Endothelial cell of umbilical vein (primary cell): Measurements from ENCODE around the gene SPPL3. TPM values are rescaled to one million over a fixed set of nuclear protein-coding genes. Genes with fewer than 3 reads are reported as not detected.

Source experiments
- BruUV-seq: library from RNA; stranded (reverse); fragments of 400-500 nt; replicated peaks from 2 replicates; lab custom pipeline; 2021; lab: Mats Ljungman, UMichigan
- CTCF ChIA-PET: fragments of 300-600, 350-600 bp; sonication (Branson Sonifier 250); formaldehyde crosslinking; loops from one replicate; lab custom pipeline; 2021; ENCODE audit warnings: antibody characterized with exemption, inconsistent platforms; lab: Charles Lee
- POLR2A ChIA-PET: fragments of 300-600, 350-600 bp; sonication (Branson Sonifier 250); formaldehyde crosslinking; loops from one replicate; lab custom pipeline; 2021; ENCODE audit warnings: antibody characterized with exemption, inconsistent platforms; lab: Charles Lee
- DNase-seq: peaks from one replicate; pipeline ENCODE4 v3.0.0-alpha.2; 2011; ENCODE audit warnings: low read depth, low spot score
- FAIRE-seq: peaks from 2 replicates; lab custom pipeline; 2011; peaks lifted over from hg19 to GRCh38; lab: Jason Lieb, UNC
- H2AFZ ChIP-seq: 2 replicates; pipeline ENCODE4 v1.6.0; 2012; ENCODE audit warnings: low read depth, low read length, control low read depth, inconsistent platforms
- H3K27ac ChIP-seq: 2 replicates; pipeline ENCODE4 v1.5.1; 2011; ENCODE audit warnings: low read depth, mild to moderate bottlenecking, control low read depth, low read length, moderate library complexity; ENCODE audit not compliant: insufficient read depth
- H3K27me3 ChIP-seq, 2 experiments: 2 replicates each; pipeline versions ENCODE4 v1.6.0 to v1.6.1; 2011; ENCODE audit warnings: low read length in 2 of 2, mixed read lengths in 1 of 2; ENCODE audit not compliant: control insufficient read depth in 2 of 2, insufficient read depth in 2 of 2
- H3K36me3 ChIP-seq, 2 experiments: 2 replicates in 1 of 2; 3 replicates in 1 of 2; pipeline ENCODE4 v1.5.1; 2011; ENCODE audit warnings: low read length in 2 of 2, mild to moderate bottlenecking in 1 of 2, moderate library complexity in 1 of 2; ENCODE audit not compliant: control insufficient read depth in 2 of 2, insufficient read depth in 2 of 2; ENCODE audit errors: extremely low read depth in 1 of 2
- H3K4me1 ChIP-seq: 3 replicates; pipeline ENCODE4 v1.5.1; 2011; ENCODE audit warnings: mild to moderate bottlenecking, low read length; ENCODE audit not compliant: control insufficient read depth, insufficient read depth; ENCODE audit errors: extremely low read depth
- H3K4me2 ChIP-seq: 2 replicates; pipeline ENCODE4 v1.6.1; 2011; ENCODE audit warnings: low read length, control low read depth, mixed read lengths; ENCODE audit not compliant: insufficient read depth
- H3K4me3 ChIP-seq, 3 experiments: fragments of 200-600 bp in 1 of 3; sonication (generic), shearing (Covaris generic) in 1 of 3; replicated peaks in 1 of 3; 2 replicates each; pipeline ENCODE4 v1.5.1; 2011 to 2016; ENCODE audit warnings: control low read depth in 3 of 3, low read length in 3 of 3, mild to moderate bottlenecking in 2 of 3, inconsistent platforms in 1 of 3, low read depth in 1 of 3, moderate library complexity in 1 of 3; ENCODE audit not compliant: insufficient read depth in 1 of 3
- H3K79me2 ChIP-seq: 2 replicates; pipeline ENCODE4 v1.6.0; 2012; ENCODE audit warnings: low read length, inconsistent platforms; ENCODE audit not compliant: control insufficient read depth, insufficient read depth
- H3K9ac ChIP-seq: replicated peaks from 2 replicates; pipeline ENCODE3; 2011; ENCODE audit warnings: low read length, control low read depth; ENCODE audit not compliant: insufficient read depth; ENCODE audit errors: extremely low read depth
- H3K9me1 ChIP-seq: replicated peaks from 3 replicates; pipeline ENCODE4 v1.6.0; 2011; ENCODE audit warnings: mild to moderate bottlenecking, low read length; ENCODE audit not compliant: control insufficient read depth, insufficient read depth; ENCODE audit errors: extremely low read depth
- H3K9me3 ChIP-seq: replicated peaks from 2 replicates; pipeline ENCODE4 v1.5.1; 2012; ENCODE audit warnings: low read length, inconsistent platforms; ENCODE audit not compliant: control insufficient read depth, insufficient read depth
- H4K20me1 ChIP-seq: replicated peaks from 2 replicates; pipeline ENCODE3; 2011; ENCODE audit warnings: mild to moderate bottlenecking, low read length; ENCODE audit not compliant: control insufficient read depth, insufficient read depth; ENCODE audit errors: extremely low read depth
- CTCF ChIP-seq, 2 donors: IDR thresholded peaks; 1 replicate in 1 of 2; 2 replicates in 1 of 2; pipeline ENCODE4 v1.5.1; 2011; ENCODE audit warnings: low read length in 2 of 2, mild to moderate bottlenecking in 2 of 2, moderate library complexity in 2 of 2, control low read depth in 1 of 2, inconsistent platforms in 1 of 2, low read depth in 1 of 2; ENCODE audit not compliant: insufficient read depth in 1 of 2; ENCODE audit errors: extremely low read depth in 1 of 2
- EZH2 ChIP-seq: IDR thresholded peaks from 2 replicates; pipeline ENCODE4 v1.6.1; 2012; ENCODE audit warnings: borderline replicate concordance, low read depth, mild to moderate bottlenecking, moderate library complexity, low read length, inconsistent platforms; ENCODE audit not compliant: severe bottlenecking
- FOS ChIP-seq: IDR thresholded peaks from 2 replicates; pipeline ENCODE4 v1.6.1; 2011; ENCODE audit warnings: mild to moderate bottlenecking, low read length, moderate library complexity, borderline replicate concordance; ENCODE audit not compliant: insufficient read depth
- GATA2 ChIP-seq: IDR thresholded peaks from 2 replicates; pipeline ENCODE4 v1.7.0; 2011; ENCODE audit warnings: low read depth, mild to moderate bottlenecking, moderate library complexity, mixed read lengths, low read length; ENCODE audit not compliant: insufficient read length, insufficient read depth
- JUN ChIP-seq: IDR thresholded peaks from 2 replicates; pipeline ENCODE4 v1.6.1; 2011; ENCODE audit warnings: borderline replicate concordance, low read depth; ENCODE audit not compliant: insufficient read length, insufficient read depth
- MAX ChIP-seq: IDR thresholded peaks from 2 replicates; pipeline ENCODE4 v1.6.1; 2011; ENCODE audit not compliant: insufficient read depth, insufficient read length
- MYC ChIP-seq: IDR thresholded peaks from one replicate; pipeline ENCODE4 v1.6.1; 2011; ENCODE audit warnings: mild to moderate bottlenecking, low read depth, low read length
- POLR2A ChIP-seq: IDR thresholded peaks from 2 replicates; pipeline ENCODE4 v1.6.1; 2012; ENCODE audit warnings: low read depth, mild to moderate bottlenecking, control low read depth, low read length
- POLR2AphosphoS5 ChIP-seq: IDR thresholded peaks from 2 replicates; pipeline ENCODE4 v1.6.1; 2012; ENCODE audit warnings: low read depth, mild to moderate bottlenecking, control low read depth, low read length, moderate library complexity; ENCODE audit not compliant: insufficient read depth
- dilution Hi-C: fragments of 300-500 bp; cut with MboI; formaldehyde crosslinking; loops from one replicate; pipeline ENCODE4 v1.15.0; 2019; ENCODE audit warnings: low sequenced_read_pairs; ENCODE audit not compliant: extremely low pct_ligation_motif_present
- intact Hi-C: fragments of 100-400 bp; cut with micrococcal nuclease; formaldehyde crosslinking; loops from one replicate; pipeline ENCODE4 v1.10.0; 2022
- polyA plus RNA-seq, 4 experiments: library from polyadenylated mRNA; depleted of rRNA in 3 of 4; stranded (reverse) in 3 of 4; unstranded in 1 of 4; fragments of >200 nt; gene quantifications; 2 replicates each; pipeline versions ENCODE4 v1.2.1 to v1.2.3, GENCODE V29; 2011 to 2012; ENCODE audit warnings: missing spikeins in 1 of 4
- total RNA-seq: library from RNA; stranded (reverse); gene quantifications from 2 replicates; pipeline ENCODE4 v1.2.3, GENCODE V29; 2021

SPPL3 gene
- total and polyA plus RNA-seq, 2 donors (not counting 3 experiments of a cell fraction or from before 2014, with no cell fraction given), result 30.6 to 53.0 TPM

- ChIA-PET CTCF (interaction anchor here (0.9 to 2.1 kb wide), 5 partner anchors 11 to 242 kb away, joined by 3 to 11 read pairs (median 5); no protein-coding TSS in a partner anchor), POLR2A (interaction anchor here (0.7 to 1.0 kb wide), 2 partner anchors 13 to 39 kb away, joined by 3 to 5 read pairs; partner anchors contain the start of gene SPPL3)
- Histone ChIP-seq H2AFZ (no peak overlapping the region), H3K9me1 (no peaks in the 10 kb centered on the region), H3K9ac (no peak overlapping the region), H3K27ac (no peak overlapping the region), H3K4me3 (no peak overlapping the region), H3K79me2 (peaks cover 41% of the 10 kb centered on the region), H3K9me3 (no peaks in the 10 kb centered on the region), H3K36me3 (no peaks in the 10 kb centered on the region), H3K27me3 (no peaks in the 10 kb centered on the region), H3K4me1 (no peaks in the 10 kb centered on the region), H3K4me2 (no peak overlapping the region), H4K20me1 (peaks cover 3% of the 10 kb centered on the region)
- FAIRE-seq, result no peak
- TF ChIP-seq POLR2A (no peak), GATA2 (no peak), POLR2AphosphoS5 (no peak), JUN (no peak), MYC (no peak), FOS (no peak), EZH2 (no peak), CTCF (IDR thresholded peaks at IDR 0.05; ENCODE audit: extremely low read depth in 1 of 2, insufficient read depth in 1 of 2, low read depth in 1 of 2, low read length in 2 of 2) (no peak), MAX (no peak)
- BruUV-seq, result no TSS peak
- dilution Hi-C loops (no loop called here), intact Hi-C loops (no loop called here)
- DNase-seq, result peak; percentile 31
Observed at GRCh38 chr12:120890963-120891362, 13.2 kb downstream of the SPPL3 start.
